ENCODE measurements around the gene DLG2.
"Not testable (repeated sequence)": the region's sequence is repeated elsewhere in the genome, so short reads cannot be mapped to it uniquely, and the experiment has no call there.

The DLG2 gene

GRCh38 chr11:83436855-83437254 is 2190.3 kb downstream of the DLG2 start:
- Mint-ChIP-seq H3K4me1 (no peaks in the 10 kb centered on the region), H3K27me3 (ENCODE audit: low read depth, poor library complexity) (no peaks in the 10 kb centered on the region), H3K36me3 (ENCODE audit: low read depth) (no peaks in the 10 kb centered on the region), H3K9me3 (no peaks in the 10 kb centered on the region), H3K27ac (no peak overlapping the region), H3K4me3 (no peak overlapping the region)
- no peak for DNase-seq
- TF ChIP-seq, protein P1, sequence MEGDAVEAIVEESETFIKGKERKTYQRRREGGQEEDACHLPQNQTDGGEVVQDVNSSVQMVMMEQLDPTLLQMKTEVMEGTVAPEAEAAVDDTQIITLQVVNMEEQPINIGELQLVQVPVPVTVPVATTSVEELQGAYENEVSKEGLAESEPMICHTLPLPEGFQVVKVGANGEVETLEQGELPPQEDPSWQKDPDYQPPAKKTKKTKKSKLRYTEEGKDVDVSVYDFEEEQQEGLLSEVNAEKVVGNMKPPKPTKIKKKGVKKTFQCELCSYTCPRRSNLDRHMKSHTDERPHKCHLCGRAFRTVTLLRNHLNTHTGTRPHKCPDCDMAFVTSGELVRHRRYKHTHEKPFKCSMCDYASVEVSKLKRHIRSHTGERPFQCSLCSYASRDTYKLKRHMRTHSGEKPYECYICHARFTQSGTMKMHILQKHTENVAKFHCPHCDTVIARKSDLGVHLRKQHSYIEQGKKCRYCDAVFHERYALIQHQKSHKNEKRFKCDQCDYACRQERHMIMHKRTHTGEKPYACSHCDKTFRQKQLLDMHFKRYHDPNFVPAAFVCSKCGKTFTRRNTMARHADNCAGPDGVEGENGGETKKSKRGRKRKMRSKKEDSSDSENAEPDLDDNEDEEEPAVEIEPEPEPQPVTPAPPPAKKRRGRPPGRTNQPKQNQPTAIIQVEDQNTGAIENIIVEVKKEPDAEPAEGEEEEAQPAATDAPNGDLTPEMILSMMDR (IDR thresholded peaks at IDR 0.05) = no peak

- not testable (repeated sequence) for H3K27ac Mint-ChIP-seq; H3K9me3 Mint-ChIP-seq; DNase-seq; H3K27me3 Mint-ChIP-seq (ENCODE audit: low read depth, poor library complexity); H3K4me3 Mint-ChIP-seq; H3K4me1 Mint-ChIP-seq; H3K36me3 Mint-ChIP-seq (ENCODE audit: low read depth)
Observed at GRCh38 chr11:83434812-83435211, 2192.3 kb downstream of the DLG2 start.

- Mint-ChIP-seq H3K4me1 (no peaks in the 10 kb centered on the region), H3K27me3 (ENCODE audit: low read depth, poor library complexity) (no peaks in the 10 kb centered on the region), H3K27ac (no peak overlapping the region), H3K36me3 (ENCODE audit: low read depth) (no peaks in the 10 kb centered on the region), H3K4me3 (no peak overlapping the region), H3K9me3 (no peaks in the 10 kb centered on the region)
- TF ChIP-seq, protein P1 (IDR thresholded peaks at IDR 0.05) = no peak
- no peak for DNase-seq
Observed at GRCh38 chr11:83427943-83428342, 2199.2 kb downstream of the DLG2 start.

GRCh38 chr11:83427501-83427900 is 2199.6 kb downstream of the DLG2 start:
- DNase-seq = no peak
- no peak overlapping the region for H3K4me3 Mint-ChIP-seq
- no peaks in the 10 kb centered on the region for H3K27me3 Mint-ChIP-seq (ENCODE audit: low read depth, poor library complexity)
- no peak overlapping the region for H3K27ac Mint-ChIP-seq
- TF ChIP-seq, protein P1 (IDR thresholded peaks at IDR 0.05) = no peak
- no peaks in the 10 kb centered on the region for H3K36me3 Mint-ChIP-seq (ENCODE audit: low read depth)
- H3K4me1 Mint-ChIP-seq = no peaks in the 10 kb centered on the region
- H3K9me3 Mint-ChIP-seq = no peaks in the 10 kb centered on the region

- Mint-ChIP-seq H3K27ac (no peak overlapping the region), H3K9me3 (no peaks in the 10 kb centered on the region), H3K4me1 (no peaks in the 10 kb centered on the region), H3K27me3 (ENCODE audit: low read depth, poor library complexity) (no peaks in the 10 kb centered on the region), H3K36me3 (ENCODE audit: low read depth) (no peaks in the 10 kb centered on the region), H3K4me3 (no peak overlapping the region)
- DNase-seq = no peak
- TF ChIP-seq, protein P1 (IDR thresholded peaks at IDR 0.05) = no peak
Observed at GRCh38 chr11:83425137-83425466, 2202.0 kb downstream of the DLG2 start.

DNA sequence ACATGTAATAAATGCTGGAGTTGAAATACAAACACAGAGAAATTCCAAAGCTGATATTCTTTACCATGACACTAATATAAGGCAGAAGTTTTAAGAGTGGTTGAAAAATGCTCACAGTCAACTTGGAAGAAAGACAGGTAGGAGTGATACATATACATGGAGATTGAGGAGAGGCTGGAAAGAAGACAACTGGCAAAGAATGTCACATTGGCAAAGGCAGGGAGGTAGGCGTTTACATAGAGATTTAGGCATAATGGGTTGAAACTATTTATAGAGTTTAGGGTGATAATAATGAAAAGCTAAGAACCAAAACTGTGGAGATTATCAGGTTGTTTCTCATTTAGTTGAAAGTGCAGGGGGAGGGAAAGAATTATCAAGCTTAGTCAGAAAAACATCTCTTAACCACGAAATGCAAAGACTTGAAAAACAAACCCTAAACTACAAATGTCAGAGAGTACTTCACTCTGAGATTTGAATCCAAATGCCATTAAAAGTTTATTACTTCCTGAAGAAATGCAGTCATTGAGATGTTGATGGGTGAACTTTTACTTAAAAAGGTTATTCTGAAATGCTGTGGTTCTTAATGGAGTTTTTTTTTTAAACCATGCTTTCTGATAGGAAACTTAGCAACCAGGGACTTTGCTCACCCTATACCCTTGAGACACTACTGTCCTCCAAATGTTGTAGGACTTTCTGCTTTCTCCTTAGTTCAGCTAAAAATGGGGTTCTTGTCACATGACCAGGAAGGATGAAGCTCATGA is 2202.6 kb downstream of the DLG2 start:
- Mint-ChIP-seq H3K36me3 (ENCODE audit: low read depth) (no peaks in the 10 kb centered on the region), H3K4me3 (no peak overlapping the region), H3K27ac (no peak overlapping the region), H3K4me1 (no peaks in the 10 kb centered on the region), H3K27me3 (ENCODE audit: low read depth, poor library complexity) (no peaks in the 10 kb centered on the region), H3K9me3 (no peaks in the 10 kb centered on the region)
- TF ChIP-seq, protein P1 (IDR thresholded peaks at IDR 0.05) = no peak
- no peak for DNase-seq

- DNase-seq = not testable (repeated sequence)
Observed at GRCh38 chr11:83422641-83423040, 2204.5 kb downstream of the DLG2 start.

More at GRCh38 chr11:83422641-83423040, 2204.5 kb downstream of the DLG2 start:
- not testable (repeated sequence) for H3K4me3 Mint-ChIP-seq; H3K27ac Mint-ChIP-seq; H3K36me3 Mint-ChIP-seq (ENCODE audit: low read depth); H3K9me3 Mint-ChIP-seq; H3K27me3 Mint-ChIP-seq (ENCODE audit: low read depth, poor library complexity); H3K4me1 Mint-ChIP-seq

Data from nephron progenitor cell (in vitro differentiated cells).